HG02970 (cell line): Measurements from ENCODE around the gene TSPAN13.
"Not testable (repeated sequence)": the region's sequence is repeated elsewhere in the genome, so short reads cannot be mapped to it uniquely, and the experiment has no call there.

Experiments
- ATAC-seq: cut with Tn5 transposase; IDR thresholded peaks from one replicate; pipeline ENCODE4 v1.9.1; 2021; ENCODE audit warnings: mild to moderate bottlenecking, moderate library complexity, moderate number of reproducible peaks; ENCODE audit not compliant: unreplicated experiment, low FRiP score

TSPAN13 gene

DNA sequence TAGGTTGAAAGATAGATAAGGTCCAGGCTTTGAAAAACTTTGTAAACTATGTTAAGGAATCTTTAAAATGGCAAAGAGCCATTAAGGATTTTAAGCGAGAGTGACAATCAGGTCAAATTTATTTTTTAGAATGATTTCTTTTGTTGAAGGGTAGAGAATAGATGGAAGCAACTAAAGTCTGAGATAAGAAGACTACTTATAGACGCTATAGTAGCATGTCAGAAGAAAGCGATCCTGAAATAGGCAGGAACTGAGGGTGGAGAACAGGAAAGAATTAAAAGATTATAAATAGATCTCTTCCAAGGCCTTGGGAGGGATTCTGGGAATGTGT is 13.0 kb upstream of the TSPAN13 start:
- ATAC-seq: no peak

DNA sequence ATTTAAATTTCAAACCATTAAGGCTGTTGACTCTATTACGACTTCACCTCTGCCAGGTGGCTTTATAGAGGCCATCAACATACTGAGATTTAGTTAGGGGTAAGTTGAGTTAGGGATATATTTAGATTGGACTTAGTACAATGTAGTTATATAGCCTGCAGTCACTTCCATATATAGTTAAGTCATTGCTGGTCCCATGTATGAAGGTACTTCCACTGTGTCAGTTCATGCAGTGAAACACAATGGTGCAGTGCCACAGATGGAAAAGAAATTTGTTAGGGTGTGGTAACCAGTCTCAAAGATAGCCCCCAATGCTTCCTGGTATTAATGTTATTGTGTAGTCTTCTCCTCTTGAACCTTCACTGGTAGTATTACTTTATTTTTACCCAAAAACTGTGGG is 12.6 kb upstream of the TSPAN13 start:
- ATAC-seq: no peak

DNA sequence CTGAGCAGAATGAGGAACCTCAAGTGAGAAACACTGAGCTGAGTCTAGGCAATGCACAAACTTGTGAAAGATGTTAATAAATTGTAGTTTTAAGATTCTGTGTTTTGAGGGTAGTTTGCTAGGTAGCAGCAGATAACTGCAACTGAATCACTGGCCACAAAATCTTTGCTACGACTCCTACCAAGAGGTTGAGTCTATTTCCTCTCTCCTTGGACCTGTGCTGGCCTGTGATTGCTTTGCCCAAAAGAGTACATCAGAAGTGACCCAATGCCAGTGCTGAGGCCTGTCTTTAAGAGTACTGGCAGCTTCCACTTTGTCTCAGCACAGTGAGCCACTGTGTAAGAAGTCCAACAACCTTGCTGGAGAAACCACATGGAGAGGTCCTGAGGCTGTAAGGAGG is 11.9 kb upstream of the TSPAN13 start:
- no peak for ATAC-seq

DNA sequence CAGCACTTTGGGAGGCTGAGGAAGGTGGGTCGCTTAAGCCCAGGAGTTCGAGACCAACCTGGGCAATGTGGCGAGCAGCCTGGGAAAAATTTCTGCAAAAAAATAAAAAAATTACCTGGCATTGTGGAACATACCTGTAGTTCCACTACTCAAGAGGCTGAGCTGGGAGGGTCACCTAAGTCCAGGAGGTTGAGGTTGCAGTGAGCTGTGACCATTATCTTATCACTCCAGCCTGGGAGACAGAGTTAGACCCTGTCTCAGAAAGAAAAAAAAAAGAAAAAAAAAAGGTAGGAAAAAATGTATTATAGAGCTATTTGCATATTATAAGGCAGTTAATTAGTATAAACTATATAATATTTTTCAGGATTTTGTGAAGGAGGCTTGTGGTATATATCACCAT is 11.0 kb upstream of the TSPAN13 start:
- no peak for ATAC-seq

DNA sequence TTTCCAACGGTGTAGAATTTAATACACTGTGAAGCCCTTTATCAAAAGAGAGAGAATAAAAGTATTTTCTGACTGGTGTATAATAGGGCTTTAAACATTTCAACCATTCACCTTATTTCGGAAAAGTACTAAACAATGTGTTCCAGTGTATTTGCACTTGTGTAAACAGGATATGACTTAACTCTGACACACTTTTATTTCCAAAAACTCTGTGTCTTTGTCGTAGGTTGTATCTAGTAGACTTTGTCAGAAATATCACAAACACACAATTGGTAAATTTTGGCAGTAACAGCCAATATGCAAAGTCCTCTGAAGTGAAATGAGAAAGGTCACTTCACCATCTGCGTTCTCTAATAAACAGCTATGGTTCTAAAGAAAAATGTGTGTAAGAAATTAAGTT is 10.3 kb upstream of the TSPAN13 start:
- no peak for ATAC-seq

DNA sequence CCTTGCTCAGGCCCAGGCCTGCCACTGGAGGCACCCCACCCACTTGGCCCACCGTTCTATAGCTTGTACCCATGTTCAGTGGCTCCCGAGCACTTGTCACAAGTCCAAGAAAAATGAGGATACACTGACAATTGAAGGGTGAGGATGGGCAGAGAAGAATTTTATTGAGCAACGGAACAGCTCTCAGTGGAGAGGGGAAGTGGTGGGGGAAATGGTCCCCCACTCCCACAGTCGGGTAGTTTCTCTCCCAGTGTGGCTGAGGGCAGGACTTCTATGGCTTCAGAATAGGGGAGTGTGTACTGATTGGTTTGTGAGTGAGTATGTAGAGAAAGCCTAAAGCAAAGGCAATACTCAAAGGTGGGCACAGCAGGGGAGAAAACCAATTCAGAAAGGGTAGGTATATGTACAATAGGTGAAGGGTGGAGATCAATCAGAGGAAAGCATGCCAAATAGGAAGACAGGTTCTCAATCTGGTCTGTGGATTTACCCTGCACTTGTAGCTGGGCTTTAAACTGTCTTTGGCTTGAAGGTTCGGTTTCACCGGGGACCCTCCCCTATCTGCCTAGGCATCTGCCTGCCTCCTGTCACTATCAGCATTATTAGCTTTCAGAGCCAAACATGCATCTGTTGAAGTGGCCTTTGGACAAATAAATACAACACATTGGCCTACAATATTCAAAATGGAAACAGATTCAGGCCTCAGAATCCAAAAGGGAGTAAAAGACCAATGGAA is 8.9 kb upstream of the TSPAN13 start:
- no peak for ATAC-seq

DNA sequence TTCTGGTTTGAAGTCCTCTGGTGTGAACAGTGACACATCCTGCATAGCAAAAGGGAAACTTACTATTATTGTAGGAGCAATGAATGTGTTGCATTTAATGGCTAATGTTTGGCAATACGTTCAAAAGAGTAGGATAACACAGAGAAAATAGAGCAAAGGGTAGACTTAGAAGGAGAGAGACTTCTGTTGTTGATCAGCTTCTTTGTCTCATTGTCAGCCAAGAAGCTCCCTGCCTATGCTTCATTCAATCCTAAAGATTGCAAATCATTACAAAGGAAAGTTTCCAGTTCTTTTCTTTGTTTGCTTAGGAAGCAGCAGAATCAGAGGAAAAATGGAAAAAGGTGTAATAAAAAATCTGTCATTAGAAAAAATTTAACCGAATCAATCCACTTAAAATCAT is 7.9 kb upstream of the TSPAN13 start:
- ATAC-seq: no peak

DNA sequence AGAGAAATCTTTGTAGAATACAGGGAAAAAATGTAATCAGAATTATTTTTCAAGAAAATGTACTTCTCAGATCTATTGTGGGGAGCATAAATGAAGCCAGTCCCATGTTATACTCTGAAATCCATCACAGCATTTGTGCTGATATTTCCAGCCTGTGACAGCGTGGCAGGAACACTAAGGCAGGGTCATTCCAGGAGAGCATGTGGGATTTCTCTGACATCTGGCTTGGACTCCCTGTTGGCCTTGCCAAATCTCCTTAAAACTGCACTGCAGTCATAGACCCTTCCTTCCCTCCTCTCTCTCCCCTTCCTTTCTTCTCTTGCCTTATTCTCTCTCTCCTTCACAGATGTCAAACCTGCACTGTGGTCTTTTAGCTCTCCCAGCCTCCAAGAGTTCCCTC is 6.5 kb upstream of the TSPAN13 start:
- no peak for ATAC-seq

DNA sequence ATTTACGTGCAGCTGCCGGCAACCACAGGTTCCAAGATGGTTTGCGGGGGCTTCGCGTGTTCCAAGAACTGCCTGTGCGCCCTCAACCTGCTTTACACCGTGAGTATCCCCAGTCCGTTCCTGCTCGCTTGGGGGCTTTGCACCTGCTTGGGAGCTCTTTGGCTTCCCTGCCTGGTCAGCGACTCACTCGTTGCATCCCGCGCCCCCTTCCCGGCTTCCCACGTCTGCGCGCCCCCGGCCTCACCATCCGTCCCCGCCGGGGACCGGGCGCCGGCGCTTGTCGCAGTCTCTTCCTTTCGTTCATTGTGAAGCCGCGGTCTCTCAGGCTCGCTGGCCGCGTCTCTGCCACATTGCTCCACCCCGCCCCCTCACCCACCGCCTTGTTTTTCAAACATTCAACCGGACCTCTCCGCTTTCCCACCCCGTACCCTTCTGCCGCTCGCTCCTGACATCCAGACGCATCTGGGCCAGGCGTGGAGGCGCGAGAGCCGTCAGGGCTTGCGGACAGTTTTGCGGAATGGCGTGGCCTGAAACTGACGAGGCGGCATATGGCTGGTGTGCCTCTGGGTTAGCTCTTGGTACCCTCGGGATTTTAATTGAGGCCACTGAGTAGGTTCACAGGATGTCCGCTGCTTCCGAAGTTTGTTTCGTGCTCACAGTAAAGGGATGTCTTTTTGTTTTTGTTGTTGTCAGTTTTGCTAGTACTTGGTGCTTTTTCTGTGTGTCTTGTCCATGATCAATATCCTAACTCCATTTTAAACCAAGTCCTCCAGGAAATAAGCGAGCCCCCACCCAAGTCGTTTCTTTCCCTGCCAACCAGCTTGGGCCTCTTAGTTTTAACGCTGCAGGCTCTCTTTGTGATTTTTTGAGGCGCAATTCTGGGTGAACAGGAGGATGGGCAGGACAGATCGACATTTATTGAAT is 639 bp downstream of the TSPAN13 start:
- ATAC-seq: no peak

DNA sequence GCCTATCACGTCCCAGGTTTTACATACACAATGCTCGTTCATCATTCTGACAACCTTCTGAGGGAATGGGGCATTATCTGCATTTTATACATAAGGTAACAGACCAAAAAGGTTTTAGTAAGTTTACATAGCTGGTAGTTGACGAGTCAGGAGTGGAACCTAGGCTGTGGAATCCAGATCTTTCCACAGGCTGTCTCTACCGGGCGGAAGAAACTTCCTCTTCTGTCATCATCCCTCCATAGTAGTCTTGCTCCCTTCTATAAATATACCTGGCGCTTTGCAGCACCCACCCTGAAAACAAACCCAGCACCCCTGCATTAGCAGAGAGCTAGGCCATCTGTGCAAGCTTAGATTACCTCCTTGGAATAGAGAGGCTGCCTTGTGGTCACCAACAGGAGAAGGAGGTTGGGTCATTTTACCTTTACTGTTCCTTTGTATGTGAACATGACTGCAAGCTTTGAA is 1.3 kb downstream of the TSPAN13 start:
- no peak for ATAC-seq

DNA sequence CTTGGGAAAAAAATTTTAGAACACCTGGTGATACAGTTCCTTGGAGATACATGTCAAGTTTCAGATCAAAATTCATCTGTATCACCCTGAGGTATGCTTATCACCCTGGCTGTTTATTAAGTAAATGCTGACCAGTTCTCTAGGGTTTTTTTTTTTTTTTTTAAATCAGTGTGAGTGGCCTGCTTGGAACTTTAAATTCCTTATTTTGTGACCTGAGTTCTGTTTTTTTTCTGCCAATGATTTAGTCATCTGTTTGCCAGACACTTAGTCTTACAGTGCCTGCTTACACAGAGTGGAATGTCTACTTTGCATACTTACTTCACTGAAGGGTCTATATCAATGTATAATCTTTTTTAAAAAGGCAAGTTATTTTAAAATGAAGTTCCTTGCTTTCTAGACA is 1.8 kb downstream of the TSPAN13 start:
- no peak for ATAC-seq

DNA sequence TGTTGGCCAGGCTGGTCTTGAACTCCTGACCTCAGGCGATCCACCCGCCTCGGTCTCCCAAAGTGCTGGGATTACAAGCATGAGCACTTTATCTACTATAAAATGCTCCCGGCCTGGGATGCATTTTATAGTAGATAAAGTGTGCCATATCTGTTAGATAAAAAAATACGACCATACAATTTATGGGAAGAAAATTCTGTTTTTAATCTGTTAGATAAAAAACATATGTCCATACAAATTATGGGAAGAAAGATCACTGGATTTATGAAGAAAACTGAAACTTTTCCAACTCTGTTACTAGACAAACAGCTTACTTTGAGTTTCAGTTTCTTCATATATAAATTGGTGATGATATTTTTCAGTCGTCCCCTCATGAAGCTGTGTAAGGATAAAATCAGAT is 4.5 kb downstream of the TSPAN13 start:
- ATAC-seq: no peak

DNA sequence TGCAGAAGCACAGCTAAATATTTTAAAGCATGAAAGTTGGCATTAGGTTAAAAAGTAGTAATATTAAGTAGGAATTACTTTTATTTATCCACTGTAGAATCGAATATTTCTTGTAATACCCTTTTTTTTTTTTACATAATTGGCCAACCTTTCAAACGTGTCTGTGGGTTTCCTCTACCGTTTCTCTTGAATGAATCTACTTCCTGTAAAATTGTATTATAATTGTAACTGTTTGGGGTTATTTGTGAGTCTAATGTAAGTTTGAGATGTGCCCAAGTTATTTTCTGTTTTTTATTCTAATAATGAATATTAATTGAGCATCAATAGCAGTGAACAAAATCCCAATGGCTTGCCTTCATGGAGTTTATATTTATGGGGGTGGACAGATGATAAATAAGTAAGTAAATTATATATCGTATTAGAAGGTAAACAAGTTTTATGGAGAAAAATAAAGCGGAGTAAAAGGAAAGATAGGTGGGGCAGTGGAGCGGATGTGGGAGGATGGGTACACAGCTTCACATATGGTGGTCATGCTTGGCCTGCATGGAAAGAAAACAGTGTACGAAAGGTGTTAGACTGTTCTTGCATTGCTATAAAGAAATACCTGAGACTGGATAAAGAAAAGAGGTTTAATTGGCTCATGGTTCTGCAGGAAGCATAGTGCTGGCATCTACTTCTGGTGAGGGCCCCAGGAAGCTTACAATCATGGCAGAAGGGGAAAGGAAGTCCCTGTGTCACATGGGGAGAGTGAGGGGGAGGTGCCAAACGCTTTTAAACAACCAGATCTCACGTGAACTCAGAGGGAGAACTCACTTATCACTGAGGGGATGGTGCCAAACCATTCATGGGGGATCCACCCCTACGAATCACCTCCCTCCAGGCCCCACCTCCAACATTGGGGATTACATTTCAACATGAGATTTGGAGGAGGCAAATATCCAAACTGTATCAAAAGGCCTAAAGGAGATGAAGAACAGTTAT is 5.4 kb downstream of the TSPAN13 start:
- ATAC-seq: no peak

DNA sequence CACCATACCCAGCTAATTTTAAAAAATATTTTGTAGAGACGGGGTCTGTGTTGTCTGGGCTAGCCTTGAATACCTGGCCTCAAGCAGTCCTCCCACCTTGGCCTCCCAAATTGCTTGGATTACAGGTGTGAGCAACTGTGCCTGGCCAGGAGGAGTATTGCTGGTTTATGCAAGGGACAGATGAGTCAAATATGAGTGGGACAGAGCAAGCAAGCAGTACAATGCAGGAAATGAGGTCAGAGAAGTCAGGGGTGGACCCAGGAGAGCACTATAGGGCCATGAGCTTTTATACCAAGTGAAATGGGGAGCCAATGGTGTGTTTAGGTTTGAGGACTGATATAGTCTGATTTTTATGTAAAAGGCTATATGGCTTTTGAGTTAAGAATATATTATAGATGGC is 6.3 kb downstream of the TSPAN13 start:
- ATAC-seq: no peak

DNA sequence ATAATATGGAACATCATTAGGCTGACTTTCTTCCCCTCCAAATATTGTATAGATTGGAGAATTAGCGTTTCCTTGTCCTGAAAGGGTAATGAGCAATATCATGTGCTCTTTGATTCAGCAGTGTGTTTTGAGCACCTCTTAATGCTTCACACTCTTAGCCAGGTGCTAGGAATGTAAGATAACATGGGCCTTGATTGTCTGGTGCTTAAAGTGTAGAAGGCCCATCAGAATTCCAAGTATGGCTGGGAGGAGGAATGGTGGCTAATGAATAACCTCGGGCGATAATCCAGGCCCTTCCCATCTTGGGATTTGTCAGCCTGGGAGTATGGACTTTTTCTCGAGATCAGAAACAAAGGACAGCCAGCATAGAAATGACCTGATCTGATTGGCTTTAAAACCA is 8.6 kb downstream of the TSPAN13 start:
- no peak for ATAC-seq

DNA sequence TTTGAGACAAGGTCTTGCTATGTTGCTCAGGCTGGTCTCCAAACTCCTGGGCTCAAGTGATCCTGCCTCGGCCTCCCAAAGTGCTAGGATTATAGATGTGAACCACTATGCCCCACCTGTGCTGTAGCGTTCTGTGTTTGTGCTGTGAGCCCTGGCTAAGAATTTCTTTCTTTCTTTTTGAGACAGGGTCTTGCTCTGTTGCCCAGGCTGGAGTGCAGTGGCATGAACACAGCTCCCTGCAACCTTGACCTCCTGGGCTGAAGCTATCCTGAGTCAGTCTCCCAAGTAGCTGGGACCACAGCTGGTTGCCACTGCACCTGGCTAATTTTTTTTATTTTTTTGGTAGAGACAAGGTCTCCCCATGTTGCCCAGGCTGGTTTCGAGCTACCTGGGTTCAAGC is 11.4 kb downstream of the TSPAN13 start:
- no peak for ATAC-seq

DNA sequence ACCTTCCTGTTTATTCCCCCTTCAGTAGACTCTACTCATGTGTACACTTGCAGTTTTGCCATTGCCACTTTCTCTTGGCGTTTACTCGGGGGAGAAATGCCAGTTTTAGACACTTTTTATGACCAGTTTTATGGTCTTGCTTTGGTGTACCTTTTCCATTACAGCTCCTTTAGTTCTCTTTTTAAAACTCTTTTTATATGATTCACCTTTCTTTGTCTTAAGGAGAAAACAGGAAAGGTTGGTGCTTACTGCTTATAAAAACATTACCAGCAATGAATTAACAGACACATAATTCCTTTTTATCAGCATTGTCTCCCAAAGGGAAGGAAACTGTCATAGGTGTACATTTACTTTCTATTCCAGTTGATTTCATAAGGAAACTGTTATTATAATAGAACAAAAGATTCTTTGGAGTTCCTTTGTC is 11.9 kb downstream of the TSPAN13 start:
- no peak for ATAC-seq

DNA sequence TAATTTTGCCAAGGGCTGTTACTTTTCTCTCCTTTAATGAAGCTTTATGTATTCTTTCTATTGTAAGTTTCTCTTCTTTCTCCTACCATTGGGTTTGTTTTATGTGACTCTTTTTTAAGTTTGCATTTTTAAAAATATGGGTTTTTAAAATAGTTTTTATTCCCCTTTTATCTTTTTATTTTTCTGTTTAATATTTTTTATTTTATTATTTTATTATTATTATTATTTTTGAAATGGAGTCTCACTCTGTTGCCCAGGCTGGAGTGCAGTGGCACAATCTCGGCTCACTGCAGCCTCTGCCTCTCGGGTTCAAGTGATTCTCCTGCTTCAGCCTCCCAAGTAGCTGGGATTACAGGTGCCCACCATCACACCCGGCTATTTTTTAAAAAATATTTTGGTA is 16.4 kb downstream of the TSPAN13 start:
- ATAC-seq: not testable (repeated sequence)

DNA sequence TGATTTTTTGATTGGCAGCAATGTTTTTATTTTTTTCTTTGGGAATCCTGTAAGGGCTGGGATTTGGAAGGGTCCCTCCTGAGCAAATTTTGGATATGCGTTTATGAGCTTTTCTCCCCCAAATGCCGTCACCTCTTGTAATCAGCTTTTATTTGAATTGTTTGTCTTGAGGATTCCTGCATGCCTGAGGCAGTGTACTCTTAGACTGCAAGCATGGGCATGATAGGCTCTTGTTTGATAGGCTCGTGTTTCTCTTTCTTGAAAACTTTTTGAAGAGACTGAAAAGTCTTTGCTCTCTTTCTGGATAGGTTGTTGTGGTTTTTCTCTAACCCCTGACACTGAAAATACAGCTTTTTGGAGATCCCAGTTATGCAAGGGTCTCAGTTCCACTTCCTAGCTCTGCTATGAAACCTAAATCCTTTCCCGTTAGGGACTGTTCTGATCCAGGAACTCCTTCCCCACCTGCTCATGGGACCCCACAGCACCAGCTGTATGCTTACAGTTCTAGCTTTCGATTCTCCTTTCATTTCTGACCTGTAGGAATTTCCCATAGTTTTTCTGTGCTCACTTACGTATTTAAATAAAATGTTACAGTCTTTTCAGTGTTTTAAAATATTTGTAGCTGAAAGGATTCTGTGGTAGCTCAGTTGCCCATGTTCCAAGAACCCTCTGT is 17.2 kb downstream of the TSPAN13 start:
- ATAC-seq: no peak

DNA sequence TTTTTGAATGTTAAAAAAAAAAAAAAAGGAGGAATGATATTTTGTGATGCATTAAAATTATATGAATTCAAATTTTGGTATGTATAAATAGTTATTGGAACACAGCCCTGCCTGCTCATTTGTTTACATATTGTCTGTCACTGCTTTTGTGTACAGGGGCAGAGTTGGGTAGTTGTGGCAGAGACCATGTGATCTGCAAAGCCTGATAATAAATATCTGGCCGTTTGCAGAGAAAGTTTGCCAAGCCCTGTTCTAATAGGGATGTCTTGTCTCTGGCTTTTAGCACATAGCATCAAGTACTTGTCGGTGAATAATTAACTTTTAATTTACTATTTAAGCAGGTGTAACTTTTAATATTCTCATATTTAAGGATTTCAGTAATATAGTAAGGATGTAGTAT is 19.8 kb downstream of the TSPAN13 start:
- ATAC-seq: no peak
